Measurements from ENCODE around the gene DLGAP1.

The DLGAP1 gene

GRCh38 chr18:3932276-3932675 is 522.8 kb downstream of the DLGAP1 start:
- Histone ChIP-seq H3K4me2 (ENCODE audit: low read length) (no peak overlapping the region), H3K36me3 (ENCODE audit: control insufficient read depth, insufficient read depth, low read length) (no peaks in the 10 kb centered on the region), H3K9ac (ENCODE audit: low read length) (no peak overlapping the region), H2BK5ac (ENCODE audit: low read length) (no peak overlapping the region), H3K79me2 (ENCODE audit: control insufficient read depth, insufficient read depth, low read length) (no peaks in the 10 kb centered on the region), H3K23ac (ENCODE audit: low read length) (no peak overlapping the region), H3K27me3 (ENCODE audit: insufficient read depth, low read length, poor library complexity) (no peaks in the 10 kb centered on the region), H3K18ac (ENCODE audit: low read length) (no peak overlapping the region), H3K4ac (ENCODE audit: low read depth, low read length) (no peak overlapping the region), H4K8ac (ENCODE audit: low read depth, low read length) (no peak overlapping the region), H2AK5ac (ENCODE audit: low read length) (no peak overlapping the region), H4K5ac (ENCODE audit: low read length) (no peak overlapping the region), H2BK120ac (ENCODE audit: low read depth, low read length) (no peak overlapping the region), H3K56ac (ENCODE audit: low read length) (no peak overlapping the region), H3K4me3 (ENCODE audit: low read length) (no peak overlapping the region), H3K4me1 (ENCODE audit: control insufficient read depth, low read depth, low read length) (no peaks in the 10 kb centered on the region), H3K27ac (ENCODE audit: low read depth, low read length) (no peak overlapping the region), H3K79me1 (ENCODE audit: low read length) (no peaks in the 10 kb centered on the region), H2BK15ac (replicated peaks; ENCODE audit: low read depth) (no peak overlapping the region)
- DNase-seq = no peak
- WGBS (ENCODE audit: extremely low coverage, insufficient coverage, low lambda C conversion rate) = no CpG with 5 or more reads among the region's 4 CpGs

GRCh38 chr18:3931542-3932112 is 523.5 kb downstream of the DLGAP1 start:
- no peaks in the 10 kb centered on the region for H3K4me1 ChIP-seq (ENCODE audit: control insufficient read depth, low read depth, low read length)
- H3K56ac ChIP-seq (ENCODE audit: low read length) = no peak overlapping the region
- H3K9ac ChIP-seq (ENCODE audit: low read length) = no peak overlapping the region
- no peak overlapping the region for H2BK120ac ChIP-seq (ENCODE audit: low read depth, low read length)
- H3K18ac ChIP-seq (ENCODE audit: low read length) = no peak overlapping the region
- no peak overlapping the region for H3K23ac ChIP-seq (ENCODE audit: low read length)
- no peak overlapping the region for H3K4me2 ChIP-seq (ENCODE audit: low read length)
- WGBS (ENCODE audit: extremely low coverage, insufficient coverage, low lambda C conversion rate) = no CpG with 5 or more reads among the region's 4 CpGs
- no peaks in the 10 kb centered on the region for H3K27me3 ChIP-seq (ENCODE audit: insufficient read depth, low read length, poor library complexity)
- no peak overlapping the region for H4K8ac ChIP-seq (ENCODE audit: low read depth, low read length)
- H3K79me2 ChIP-seq (ENCODE audit: control insufficient read depth, insufficient read depth, low read length) = no peaks in the 10 kb centered on the region
- H2AK5ac ChIP-seq (ENCODE audit: low read length) = no peak overlapping the region
- no peak overlapping the region for H4K5ac ChIP-seq (ENCODE audit: low read length)
- H3K27ac ChIP-seq (ENCODE audit: low read depth, low read length) = no peak overlapping the region
- no peak overlapping the region for H2BK5ac ChIP-seq (ENCODE audit: low read length)
- H2BK15ac ChIP-seq (replicated peaks; ENCODE audit: low read depth) = no peak overlapping the region
- no peak overlapping the region for H3K4ac ChIP-seq (ENCODE audit: low read depth, low read length)
- H3K36me3 ChIP-seq (ENCODE audit: control insufficient read depth, insufficient read depth, low read length) = no peaks in the 10 kb centered on the region
- H3K79me1 ChIP-seq (ENCODE audit: low read length) = no peaks in the 10 kb centered on the region
- DNase-seq = no peak
- H3K4me3 ChIP-seq (ENCODE audit: low read length) = no peak overlapping the region

- Histone ChIP-seq H3K23ac (ENCODE audit: low read length) (no peak overlapping the region), H4K5ac (ENCODE audit: low read length) (no peak overlapping the region)
- no CpG with 5 or more reads among the region's 6 CpGs for WGBS (ENCODE audit: extremely low coverage, insufficient coverage, low lambda C conversion rate)
Observed at GRCh38 chr18:3931013-3931315, 524.1 kb downstream of the DLGAP1 start.

GRCh38 chr18:3930126-3931012 is 524.7 kb downstream of the DLGAP1 start:
- Histone ChIP-seq H2BK120ac (ENCODE audit: low read depth, low read length) (no peak overlapping the region), H3K79me1 (ENCODE audit: low read length) (no peaks in the 10 kb centered on the region), H3K4ac (ENCODE audit: low read depth, low read length) (no peak overlapping the region), H3K9ac (ENCODE audit: low read length) (no peak overlapping the region), H3K27me3 (ENCODE audit: insufficient read depth, low read length, poor library complexity) (no peaks in the 10 kb centered on the region), H3K27ac (ENCODE audit: low read depth, low read length) (no peak overlapping the region), H4K8ac (ENCODE audit: low read depth, low read length) (no peak overlapping the region), H2BK5ac (ENCODE audit: low read length) (no peak overlapping the region), H2AK5ac (ENCODE audit: low read length) (no peak overlapping the region), H3K4me3 (ENCODE audit: low read length) (no peak overlapping the region), H3K56ac (ENCODE audit: low read length) (no peak overlapping the region), H3K36me3 (ENCODE audit: control insufficient read depth, insufficient read depth, low read length) (no peaks in the 10 kb centered on the region), H3K79me2 (ENCODE audit: control insufficient read depth, insufficient read depth, low read length) (no peaks in the 10 kb centered on the region), H3K18ac (ENCODE audit: low read length) (no peak overlapping the region), H2BK15ac (replicated peaks; ENCODE audit: low read depth) (no peak overlapping the region), H3K23ac (ENCODE audit: low read length) (no peak overlapping the region), H4K5ac (ENCODE audit: low read length) (no peak overlapping the region), H3K4me2 (ENCODE audit: low read length) (no peak overlapping the region), H3K4me1 (ENCODE audit: control insufficient read depth, low read depth, low read length) (no peaks in the 10 kb centered on the region)
- no CpG with 5 or more reads among the region's 13 CpGs for WGBS (ENCODE audit: extremely low coverage, insufficient coverage, low lambda C conversion rate)
- no peak for DNase-seq

More at GRCh38 chr18:3931013-3931315, 524.1 kb downstream of the DLGAP1 start:
- no peak overlapping the region for H3K4ac ChIP-seq (ENCODE audit: low read depth, low read length)
- no peaks in the 10 kb centered on the region for H3K79me2 ChIP-seq (ENCODE audit: control insufficient read depth, insufficient read depth, low read length)
- H3K27me3 ChIP-seq (ENCODE audit: insufficient read depth, low read length, poor library complexity) = no peaks in the 10 kb centered on the region
- no peak overlapping the region for H2BK15ac ChIP-seq (replicated peaks; ENCODE audit: low read depth)
- H2AK5ac ChIP-seq (ENCODE audit: low read length) = no peak overlapping the region
- H3K9ac ChIP-seq (ENCODE audit: low read length) = no peak overlapping the region
- H3K56ac ChIP-seq (ENCODE audit: low read length) = no peak overlapping the region
- H2BK120ac ChIP-seq (ENCODE audit: low read depth, low read length) = no peak overlapping the region
- no peak overlapping the region for H4K8ac ChIP-seq (ENCODE audit: low read depth, low read length)
- H3K79me1 ChIP-seq (ENCODE audit: low read length) = no peaks in the 10 kb centered on the region
- no peak overlapping the region for H3K27ac ChIP-seq (ENCODE audit: low read depth, low read length)
- no peaks in the 10 kb centered on the region for H3K4me1 ChIP-seq (ENCODE audit: control insufficient read depth, low read depth, low read length)
- no peak overlapping the region for H3K4me2 ChIP-seq (ENCODE audit: low read length)
- H3K18ac ChIP-seq (ENCODE audit: low read length) = no peak overlapping the region
- H3K36me3 ChIP-seq (ENCODE audit: control insufficient read depth, insufficient read depth, low read length) = no peaks in the 10 kb centered on the region
- no peak overlapping the region for H3K4me3 ChIP-seq (ENCODE audit: low read length)
- no peak for DNase-seq
- no peak overlapping the region for H2BK5ac ChIP-seq (ENCODE audit: low read length)

- H3K4me2 ChIP-seq (ENCODE audit: low read length) = no peak overlapping the region
- no peak overlapping the region for H2BK15ac ChIP-seq (replicated peaks; ENCODE audit: low read depth)
- H3K18ac ChIP-seq (ENCODE audit: low read length) = no peak overlapping the region
- no peak overlapping the region for H4K8ac ChIP-seq (ENCODE audit: low read depth, low read length)
- H3K79me2 ChIP-seq (ENCODE audit: control insufficient read depth, insufficient read depth, low read length) = no peaks in the 10 kb centered on the region
- H3K56ac ChIP-seq (ENCODE audit: low read length) = no peak overlapping the region
- no peak overlapping the region for H4K5ac ChIP-seq (ENCODE audit: low read length)
- no peak overlapping the region for H3K4me3 ChIP-seq (ENCODE audit: low read length)
- H3K4ac ChIP-seq (ENCODE audit: low read depth, low read length) = no peak overlapping the region
- no peaks in the 10 kb centered on the region for H3K4me1 ChIP-seq (ENCODE audit: control insufficient read depth, low read depth, low read length)
- no peak overlapping the region for H3K9ac ChIP-seq (ENCODE audit: low read length)
- no peak overlapping the region for H2AK5ac ChIP-seq (ENCODE audit: low read length)
- H3K36me3 ChIP-seq (ENCODE audit: control insufficient read depth, insufficient read depth, low read length) = no peaks in the 10 kb centered on the region
- no peak overlapping the region for H3K27ac ChIP-seq (ENCODE audit: low read depth, low read length)
- no peak overlapping the region for H2BK120ac ChIP-seq (ENCODE audit: low read depth, low read length)
- H3K79me1 ChIP-seq (ENCODE audit: low read length) = no peaks in the 10 kb centered on the region
- no peak overlapping the region for H2BK5ac ChIP-seq (ENCODE audit: low read length)
- no CpG with 5 or more reads among the region's 1 CpG for WGBS (ENCODE audit: extremely low coverage, insufficient coverage, low lambda C conversion rate)
- DNase-seq = no peak
- no peaks in the 10 kb centered on the region for H3K27me3 ChIP-seq (ENCODE audit: insufficient read depth, low read length, poor library complexity)
- H3K23ac ChIP-seq (ENCODE audit: low read length) = no peak overlapping the region
Observed at GRCh38 chr18:3924455-3924854, 530.7 kb downstream of the DLGAP1 start.
